Erythroblast (primary cell): ENCODE results near the gene RABGGTA.
"Not testable (repeated sequence)": the region's sequence is repeated elsewhere in the genome, so short reads cannot be mapped to it uniquely, and the experiment has no call there.

Source experiments
- GATA1 ChIP-seq: IDR thresholded peaks from 2 replicates; pipeline ENCODE4 v1.6.1; 2011; ENCODE audit warnings: low read depth, mild to moderate bottlenecking, control low read depth, low read length, moderate library complexity
- POLR2A ChIP-seq: IDR thresholded peaks from 2 replicates; pipeline ENCODE4 v1.6.1; 2011; ENCODE audit warnings: mild to moderate bottlenecking, low read length

GRCh38 chr14:24222987-24223386 is 48.4 kb downstream of the RABGGTA start:
- not testable (repeated sequence) for TF ChIP-seq POLR2A, GATA1
